Keratinocyte (primary cell): Measurements from ENCODE around the gene AHCYL2. TPM values are rescaled to one million over a fixed set of nuclear protein-coding genes. Genes with fewer than 3 reads are reported as not detected.

Source experiments
- DNase-seq: peaks from one replicate; pipeline ENCODE4 v3.0.0-alpha.2; 2011; ENCODE audit warnings: low read depth, missing footprints, low spot score
- FAIRE-seq: peaks from 2 replicates; lab custom pipeline; 2011; peaks lifted over from hg19 to GRCh38; lab: Jason Lieb, UNC
- H2AFZ ChIP-seq: 2 replicates; pipeline ENCODE4 v1.6.0; 2012; ENCODE audit warnings: low read length, control low read depth, inconsistent platforms; ENCODE audit not compliant: control insufficient read depth
- H3K27ac ChIP-seq: 2 replicates; pipeline ENCODE4 v1.5.1; 2011; ENCODE audit warnings: low read length; ENCODE audit not compliant: control insufficient read depth, insufficient read depth
- H3K27me3 ChIP-seq: 3 replicates; pipeline ENCODE4 v1.6.0; 2011; ENCODE audit warnings: low read length; ENCODE audit not compliant: control insufficient read depth, insufficient read depth; ENCODE audit errors: extremely low read depth
- H3K36me3 ChIP-seq, 2 experiments: 2 replicates in 1 of 2; 3 replicates in 1 of 2; pipeline ENCODE4 v1.5.1; 2011; ENCODE audit warnings: low read length in 2 of 2, mild to moderate bottlenecking in 1 of 2; ENCODE audit not compliant: control insufficient read depth in 2 of 2, insufficient read depth in 2 of 2; ENCODE audit errors: extremely low read depth in 1 of 2
- H3K4me1 ChIP-seq: 3 replicates; pipeline ENCODE4 v1.5.1; 2011; ENCODE audit warnings: low read length; ENCODE audit not compliant: control insufficient read depth, insufficient read depth; ENCODE audit errors: extremely low read depth
- H3K4me2 ChIP-seq: 3 replicates; pipeline ENCODE4 v1.6.0; 2011; ENCODE audit warnings: low read depth, low read length; ENCODE audit not compliant: control insufficient read depth, insufficient read depth; ENCODE audit errors: extremely low read depth
- H3K4me3 ChIP-seq, 3 experiments: fragments of 200-600 bp in 1 of 3; sonication (generic) in 1 of 3; 2 replicates in 2 of 3; 3 replicates in 1 of 3; pipeline ENCODE4 v1.5.1; 2011 to 2016; ENCODE audit warnings: low read length in 3 of 3, mild to moderate bottlenecking in 3 of 3, control low read depth in 2 of 3, inconsistent platforms in 1 of 3, low read depth in 1 of 3, mixed read lengths in 1 of 3, mixed run types in 1 of 3, moderate library complexity in 1 of 3; ENCODE audit not compliant: control insufficient read depth in 2 of 3, insufficient read depth in 2 of 3; ENCODE audit errors: extremely low read depth in 1 of 3
- H3K79me2 ChIP-seq: 2 replicates; pipeline ENCODE4 v1.6.0; 2012; ENCODE audit warnings: low read length; ENCODE audit not compliant: control insufficient read depth, insufficient read depth
- H3K9ac ChIP-seq: 3 replicates; pipeline ENCODE4 v1.6.0; 2011; ENCODE audit warnings: low read length; ENCODE audit not compliant: control insufficient read depth, insufficient read depth; ENCODE audit errors: extremely low read depth
- H3K9me1 ChIP-seq: 3 replicates; pipeline ENCODE4 v1.6.0; 2011; ENCODE audit warnings: low read length; ENCODE audit not compliant: control insufficient read depth, insufficient read depth; ENCODE audit errors: extremely low read depth
- H3K9me3 ChIP-seq: 2 replicates; pipeline ENCODE4 v1.5.1; 2012; ENCODE audit warnings: low read depth, low read length; ENCODE audit not compliant: control insufficient read depth
- H4K20me1 ChIP-seq: 3 replicates; pipeline ENCODE4 v1.6.0; 2011; ENCODE audit warnings: low read length; ENCODE audit not compliant: control insufficient read depth, insufficient read depth; ENCODE audit errors: extremely low read depth
- EZH2 ChIP-seq: IDR thresholded peaks from one replicate; pipeline ENCODE4 v1.6.1; 2012; ENCODE audit warnings: inconsistent platforms, mild to moderate bottlenecking, low read length, moderate library complexity
- dilution Hi-C: fragments of 300-500 bp; cut with MboI; formaldehyde crosslinking; loops from one replicate; pipeline ENCODE4 v1.7.0; 2020; ENCODE audit warnings: low sequenced_read_pairs; ENCODE audit not compliant: extremely low pct_ligation_motif_present
- polyA plus RNA-seq, 5 experiments: library from polyadenylated mRNA; depleted of rRNA in 3 of 5; stranded (reverse) in 3 of 5; stranded (forward) in 1 of 5; unstranded in 1 of 5; fragments of >200 nt; gene quantifications; 1 replicate in 1 of 5; 2 replicates in 3 of 5; 3 replicates in 1 of 5; pipeline versions ENCODE4 v1.2.1 to v1.2.3, GENCODE V29; 2011 to 2012; ENCODE audit warnings: missing spikeins in 2 of 5, low read depth in 1 of 5, low replicate concordance in 1 of 5
- TF ChIP-seq, protein P1 (sequence below), 3 experiments: IDR thresholded peaks in 1 of 3; conservative IDR thresholded peaks in 1 of 3; optimal IDR thresholded peaks in 1 of 3; 2 replicates in 2 of 3; 3 replicates in 1 of 3; pipeline versions ENCODE3 to v1.5.1; 2011; ENCODE audit warnings: low read length in 3 of 3, mild to moderate bottlenecking in 3 of 3, moderate library complexity in 2 of 3, control low read depth in 1 of 3, inconsistent platforms in 1 of 3; ENCODE audit not compliant: insufficient read depth in 2 of 3; ENCODE audit errors: extremely low read depth in 1 of 3

Gene AHCYL2
- polyA plus RNA-seq, 1 donor (not counting 4 experiments of a cell fraction or from before 2014, with no cell fraction given): 32.8 TPM

DNA sequence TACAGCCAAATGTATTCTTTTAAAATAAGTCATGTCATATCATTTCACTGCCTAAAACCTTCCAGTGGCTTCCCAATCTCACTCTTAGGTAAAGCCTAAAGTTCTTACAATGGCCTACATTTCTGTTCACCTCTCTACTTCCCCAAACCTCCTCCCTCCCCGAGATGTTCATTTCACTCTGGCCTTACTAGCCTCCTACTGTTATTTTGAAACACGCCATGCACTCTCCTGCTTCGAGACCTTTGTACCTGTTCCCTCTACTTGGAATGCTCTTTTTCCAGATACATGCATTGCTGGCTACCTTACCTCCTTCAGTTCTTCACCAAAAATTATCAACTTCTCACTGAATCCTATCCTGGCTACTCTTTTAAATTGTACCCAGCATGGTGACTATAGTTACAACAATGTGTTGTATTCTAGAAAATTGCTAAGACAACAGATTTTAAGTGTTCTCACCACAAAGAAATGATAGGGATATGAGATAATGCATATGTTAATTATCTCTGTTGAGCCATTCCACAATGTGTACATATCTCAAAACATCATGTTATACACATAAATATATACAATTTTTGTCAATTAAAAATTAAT is 158.8 kb downstream of the AHCYL2 start:
- Histone ChIP-seq H4K20me1 (no peaks in the 10 kb centered on the region), H3K9me1 (no peaks in the 10 kb centered on the region), H3K27me3 (no peaks in the 10 kb centered on the region), H3K4me1 (no peaks in the 10 kb centered on the region), H2AFZ (no peak overlapping the region), H3K79me2 (no peaks in the 10 kb centered on the region), H3K4me3 (no peak overlapping the region), H3K27ac (no peak overlapping the region), H3K9me3 (no peaks in the 10 kb centered on the region), H3K4me2 (no peak overlapping the region), H3K9ac (no peak overlapping the region), H3K36me3 (peaks cover 2 to 6% of the 10 kb centered on the region in 2 experiments)
- TF ChIP-seq EZH2: no peak
- TF ChIP-seq, protein P1, sequence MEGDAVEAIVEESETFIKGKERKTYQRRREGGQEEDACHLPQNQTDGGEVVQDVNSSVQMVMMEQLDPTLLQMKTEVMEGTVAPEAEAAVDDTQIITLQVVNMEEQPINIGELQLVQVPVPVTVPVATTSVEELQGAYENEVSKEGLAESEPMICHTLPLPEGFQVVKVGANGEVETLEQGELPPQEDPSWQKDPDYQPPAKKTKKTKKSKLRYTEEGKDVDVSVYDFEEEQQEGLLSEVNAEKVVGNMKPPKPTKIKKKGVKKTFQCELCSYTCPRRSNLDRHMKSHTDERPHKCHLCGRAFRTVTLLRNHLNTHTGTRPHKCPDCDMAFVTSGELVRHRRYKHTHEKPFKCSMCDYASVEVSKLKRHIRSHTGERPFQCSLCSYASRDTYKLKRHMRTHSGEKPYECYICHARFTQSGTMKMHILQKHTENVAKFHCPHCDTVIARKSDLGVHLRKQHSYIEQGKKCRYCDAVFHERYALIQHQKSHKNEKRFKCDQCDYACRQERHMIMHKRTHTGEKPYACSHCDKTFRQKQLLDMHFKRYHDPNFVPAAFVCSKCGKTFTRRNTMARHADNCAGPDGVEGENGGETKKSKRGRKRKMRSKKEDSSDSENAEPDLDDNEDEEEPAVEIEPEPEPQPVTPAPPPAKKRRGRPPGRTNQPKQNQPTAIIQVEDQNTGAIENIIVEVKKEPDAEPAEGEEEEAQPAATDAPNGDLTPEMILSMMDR (optimal IDR thresholded peaks at IDR 0.05 in 1 of 3, IDR thresholded peaks at IDR 0.05 in 1 of 3, conservative IDR thresholded peaks at IDR 0.05 in 1 of 3; ENCODE audit: extremely low read depth in 1 of 3, insufficient read depth in 2 of 3, low read length in 3 of 3): no peak
- FAIRE-seq: no peak
- DNase-seq: no peak
- dilution Hi-C loops: no loop called here

DNA sequence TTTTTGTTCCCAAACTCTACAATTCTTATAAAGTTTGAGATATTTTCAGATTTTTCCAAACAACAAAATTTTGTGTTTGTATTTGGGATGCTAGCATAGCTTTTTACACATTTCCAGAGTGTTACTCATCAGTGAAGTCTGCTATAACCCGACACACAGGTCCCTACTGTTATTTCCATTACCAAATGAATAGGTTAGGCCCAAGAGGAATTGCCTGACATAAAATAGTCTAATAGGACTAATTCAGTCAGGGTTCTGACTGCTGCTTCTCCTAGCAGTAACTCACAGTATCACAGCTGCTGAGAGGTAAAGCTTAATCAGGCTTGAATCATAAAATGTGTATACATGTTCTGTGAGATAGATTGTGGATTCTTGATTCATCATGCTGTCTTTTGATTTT is 160.3 kb downstream of the AHCYL2 start:
- no peak overlapping the region for H3K27ac ChIP-seq
- no peak overlapping the region for H3K4me3 ChIP-seq
- no peaks in the 10 kb centered on the region for H3K27me3 ChIP-seq
- H4K20me1 ChIP-seq: no peaks in the 10 kb centered on the region
- H3K79me2 ChIP-seq: no peaks in the 10 kb centered on the region
- FAIRE-seq (no peak), DNase-seq (no peak)
- no peak overlapping the region for H3K9ac ChIP-seq
- TF ChIP-seq, protein P1 (optimal IDR thresholded peaks at IDR 0.05 in 1 of 3, IDR thresholded peaks at IDR 0.05 in 1 of 3, conservative IDR thresholded peaks at IDR 0.05 in 1 of 3; ENCODE audit: extremely low read depth in 1 of 3, insufficient read depth in 2 of 3, low read length in 3 of 3): no peak
- no peak for TF ChIP-seq EZH2
- peaks cover 2 to 7% of the 10 kb centered on the region in 2 experiments for H3K36me3 ChIP-seq
- H3K9me3 ChIP-seq: no peaks in the 10 kb centered on the region
- no peaks in the 10 kb centered on the region for H3K9me1 ChIP-seq
- no peak overlapping the region for H2AFZ ChIP-seq
- H3K4me1 ChIP-seq: no peaks in the 10 kb centered on the region
- dilution Hi-C loops: no loop called here
- no peak overlapping the region for H3K4me2 ChIP-seq
